Osteoblast (primary cell): Measurements from ENCODE around the gene FBXL19. TPM values are rescaled to one million over a fixed set of nuclear protein-coding genes. Genes with fewer than 3 reads are reported as not detected.

ENCODE experiments used
- DNase-seq: peaks from one replicate; pipeline ENCODE4 v3.0.0; 2011; ENCODE audit warnings: low spot score, mixed read lengths; ENCODE audit not compliant: insufficient read length; ENCODE audit errors: missing footprints
- H2AFZ ChIP-seq: 2 replicates; pipeline ENCODE4 v1.6.0; 2011; ENCODE audit warnings: mild to moderate bottlenecking, low read length
- H3K27ac ChIP-seq: 2 replicates; pipeline ENCODE4 v1.5.1; 2011; ENCODE audit warnings: mild to moderate bottlenecking, low read depth, low read length, moderate library complexity
- H3K27me3 ChIP-seq: 2 replicates; pipeline ENCODE4 v1.6.0; 2012; ENCODE audit warnings: mild to moderate bottlenecking, control low read depth, inconsistent platforms, low read length, moderate library complexity; ENCODE audit not compliant: insufficient read depth
- H3K36me3 ChIP-seq: 2 replicates; pipeline ENCODE4 v1.5.1; 2011; ENCODE audit warnings: mild to moderate bottlenecking, low read length, control low read depth, moderate library complexity; ENCODE audit not compliant: insufficient read depth
- H3K4me1 ChIP-seq: 2 replicates; pipeline ENCODE4 v1.5.1; 2011; ENCODE audit warnings: mild to moderate bottlenecking, low read length, control low read depth, moderate library complexity; ENCODE audit not compliant: insufficient read depth
- H3K4me2 ChIP-seq: 2 replicates; pipeline ENCODE4 v1.6.0; 2011; ENCODE audit warnings: mild to moderate bottlenecking, low read length; ENCODE audit not compliant: insufficient read depth
- H3K4me3 ChIP-seq: fragments of 200-600 bp; sonication (generic); 3 replicates; pipeline ENCODE4 v1.5.1; 2012; ENCODE audit warnings: mild to moderate bottlenecking, low read length, inconsistent platforms; ENCODE audit not compliant: insufficient read depth
- H3K79me2 ChIP-seq: 2 replicates; pipeline ENCODE4 v1.6.0; 2012; ENCODE audit warnings: mild to moderate bottlenecking, low read length, control low read depth, inconsistent platforms; ENCODE audit not compliant: insufficient read depth
- H3K9me3 ChIP-seq: 2 replicates; pipeline ENCODE4 v1.5.1; 2011; ENCODE audit warnings: low read depth, low read length, control low read depth
- H4K20me1 ChIP-seq: 2 replicates; pipeline ENCODE4 v1.6.0; 2012; ENCODE audit warnings: mild to moderate bottlenecking, low read length, control low read depth; ENCODE audit not compliant: insufficient read depth
- CTCF ChIP-seq: IDR thresholded peaks from 2 replicates; pipeline ENCODE4 v1.5.1; 2011; ENCODE audit warnings: mild to moderate bottlenecking, low read depth, low read length, moderate library complexity; ENCODE audit errors: extremely low read depth
- small RNA-seq: library from RNA; depleted of rRNA; stranded (forward); fragments of <200 nt; gene quantifications from one replicate; pipeline ENCODE3, GENCODE V24; 2012
- total RNA-seq: library from RNA; depleted of rRNA; stranded (reverse); fragments of >200 nt; gene quantifications from 2 replicates; pipeline ENCODE4 v1.2.3, GENCODE V29; 2012

The FBXL19 gene
- total RNA-seq, 1 donor: 14.5 TPM

GRCh38 chr16:30996324-30996984 lies 73.1 kb downstream of the FBXL19 start:
- Histone ChIP-seq H2AFZ (peak overlapping the region; percentile 92), H3K9me3 (no peaks in the 10 kb centered on the region), H4K20me1 (no peaks in the 10 kb centered on the region), H3K4me3 (peak overlapping the region; percentile 78), H3K36me3 (no peaks in the 10 kb centered on the region), H3K4me1 (peaks cover 26% of the 10 kb centered on the region), H3K79me2 (no peaks in the 10 kb centered on the region), H3K27me3 (no peaks in the 10 kb centered on the region), H3K27ac (peak overlapping the region; percentile 63), H3K4me2 (peak overlapping the region; percentile 97)
- TF ChIP-seq CTCF: no peak
- peak; percentile 79 for DNase-seq

DNA sequence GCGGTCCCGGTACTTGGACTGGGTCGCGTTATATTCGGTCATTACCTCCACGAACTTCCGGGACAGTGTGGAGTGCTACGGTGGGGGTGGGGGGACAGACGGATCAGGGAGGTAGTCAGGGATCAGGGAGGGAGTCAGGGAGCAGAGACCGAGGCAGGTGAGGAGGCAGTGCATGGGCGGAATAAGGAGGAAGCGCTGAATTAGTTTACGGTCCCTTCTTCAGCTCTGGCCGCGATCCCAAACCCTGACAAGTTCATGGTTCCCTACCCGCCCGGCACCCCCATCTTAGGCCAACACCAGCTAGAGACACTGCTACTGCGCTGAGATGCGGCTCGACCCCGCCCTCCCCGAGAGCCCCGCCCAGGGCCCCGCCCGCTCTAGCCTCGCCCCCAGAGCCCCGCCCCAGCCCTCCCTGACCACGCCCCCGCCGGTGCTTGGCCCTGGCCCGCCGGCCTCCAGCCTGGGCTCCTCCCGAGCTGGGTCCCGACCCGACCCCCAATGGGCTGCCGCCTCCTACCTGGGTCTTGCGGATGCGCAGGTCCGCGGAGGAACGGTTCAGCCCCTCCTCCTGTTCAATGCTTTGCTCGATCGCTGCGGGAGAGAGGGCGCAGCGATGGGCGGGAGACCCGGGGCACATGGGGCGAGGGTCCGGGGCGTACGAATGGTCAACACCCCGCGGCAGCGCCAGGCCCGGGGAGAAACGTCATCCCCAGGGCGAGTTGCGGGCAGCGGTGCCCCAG lies 73.8 kb downstream of the FBXL19 start:
- Histone ChIP-seq H2AFZ (peak overlapping the region; percentile 92), H3K4me1 (peaks cover 26% of the 10 kb centered on the region), H4K20me1 (no peaks in the 10 kb centered on the region), H3K36me3 (no peaks in the 10 kb centered on the region), H3K9me3 (no peaks in the 10 kb centered on the region), H3K4me2 (peak overlapping the region; percentile 97), H3K79me2 (no peaks in the 10 kb centered on the region), H3K27me3 (no peaks in the 10 kb centered on the region), H3K27ac (peak overlapping the region; percentile 89), H3K4me3 (peak overlapping the region; percentile 78)
- DNase-seq: peak; percentile 98
- no peak for TF ChIP-seq CTCF

DNA sequence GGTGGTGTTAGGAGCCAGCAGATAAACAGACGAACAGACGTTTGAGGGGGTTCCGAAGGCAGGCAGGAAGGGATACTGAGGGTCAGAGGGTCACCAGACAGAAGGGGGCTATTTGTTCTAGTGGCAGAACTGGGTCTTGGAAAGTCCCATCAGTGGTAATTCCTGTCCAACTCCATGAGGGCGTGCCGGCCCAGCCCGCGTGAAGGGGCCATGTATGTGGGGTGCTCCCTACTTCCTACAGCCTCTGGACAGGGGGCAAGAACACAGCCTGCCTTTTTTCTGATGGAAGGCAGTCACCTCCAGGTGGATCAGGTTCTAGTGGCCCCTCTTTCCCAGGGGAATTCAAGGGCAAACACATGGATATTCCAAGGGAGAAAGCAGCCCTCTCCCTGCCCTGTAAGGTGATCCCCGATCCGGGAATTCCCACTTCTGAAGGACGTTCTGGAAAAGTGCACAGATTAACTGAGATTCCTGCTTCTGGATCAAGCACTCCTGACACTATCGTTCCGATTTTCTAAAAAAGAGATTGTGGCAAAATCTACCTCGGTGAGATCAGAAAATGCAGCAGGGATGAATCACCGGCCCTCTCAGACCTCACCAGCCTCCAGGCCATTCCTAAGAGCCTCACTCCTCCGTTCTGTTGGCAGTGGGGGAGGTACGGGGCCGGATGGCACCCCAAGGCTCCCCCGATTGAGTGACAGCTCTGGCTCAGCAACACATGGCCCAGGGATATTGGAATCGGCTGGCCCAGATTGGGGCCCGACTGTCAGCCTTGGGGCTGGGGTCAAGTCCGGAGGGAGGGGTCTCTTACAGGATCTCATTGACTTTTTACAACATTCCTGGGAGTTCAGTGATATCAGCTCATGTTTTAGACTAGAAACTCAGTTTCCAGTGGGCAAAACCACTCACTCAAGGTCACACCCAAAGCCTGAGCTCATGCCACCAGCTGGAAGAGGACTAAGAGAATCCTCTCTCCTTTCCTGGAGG lies 74.6 kb downstream of the FBXL19 start:
- no peak for TF ChIP-seq CTCF
- Histone ChIP-seq H2AFZ (peak overlapping the region; percentile 80), H4K20me1 (no peaks in the 10 kb centered on the region), H3K79me2 (no peaks in the 10 kb centered on the region), H3K4me1 (peaks cover 26% of the 10 kb centered on the region), H3K27ac (peak overlapping the region; percentile 89), H3K36me3 (no peaks in the 10 kb centered on the region), H3K27me3 (no peaks in the 10 kb centered on the region), H3K4me2 (peak overlapping the region; percentile 97), H3K9me3 (no peaks in the 10 kb centered on the region), H3K4me3 (peak overlapping the region; percentile 78)
- DNase-seq: peak; percentile 99

Small RNA genes within 50 kb of the gene (small RNA-seq; reads per million reads assigned to genes)
- gene AC135048.1: not detected
- not detected for gene MIR4519
- not detected for gene MIR762

Other genes with a start within 250 kb of the FBXL19 start
- 16.3 and 19.2 TPM in 2 replicates for gene SRCAP, start 224.4 kb upstream of the FBXL19 start, total RNA-seq
- 20.3 and 25.0 TPM in 2 replicates for gene PHKG2, start 175.1 kb upstream of the FBXL19 start, total RNA-seq
- 2.4 and 2.9 TPM in 2 replicates for gene CFAP119, start 161.5 kb upstream of the FBXL19 start, total RNA-seq
- 63.1 and 88.3 TPM in 2 replicates for gene RNF40, start 161.2 kb upstream of the FBXL19 start, total RNA-seq
- gene ZNF629, start 136.4 kb upstream of the FBXL19 start, total RNA-seq: 15.3 and 16.3 TPM in 2 replicates
- 33.3 and 36.2 TPM in 2 replicates for gene BCL7C, start 29.5 kb upstream of the FBXL19 start, total RNA-seq
- gene CTF1, start 27.0 kb upstream of the FBXL19 start, total RNA-seq: 2.9 and 3.3 TPM in 2 replicates
- gene ORAI3, start 25.5 kb downstream of the FBXL19 start, total RNA-seq: 63.3 and 66.0 TPM in 2 replicates
- gene SETD1A, start 34.2 kb downstream of the FBXL19 start, total RNA-seq: 2.2 and 2.9 TPM in 2 replicates
- gene HSD3B7, start 61.6 kb downstream of the FBXL19 start, total RNA-seq: 45.6 and 47.7 TPM in 2 replicates
- 0.72 and 2.9 TPM in 2 replicates for gene STX1B, start 87.1 kb downstream of the FBXL19 start, total RNA-seq
- gene STX4, start 110.0 kb downstream of the FBXL19 start, total RNA-seq: 26.8 and 30.6 TPM in 2 replicates
- gene ZNF668, start 150.7 kb downstream of the FBXL19 start, total RNA-seq: 14.4 and 14.5 TPM in 2 replicates
- 15.6 and 18.5 TPM in 2 replicates for gene ZNF646, start 150.8 kb downstream of the FBXL19 start, total RNA-seq
- gene PRSS53, start 165.4 kb downstream of the FBXL19 start, total RNA-seq: 2.7 and 2.9 TPM in 2 replicates
- gene VKORC1, start 171.2 kb downstream of the FBXL19 start, total RNA-seq: 132 and 147 TPM in 2 replicates
- gene BCKDK, start 184.8 kb downstream of the FBXL19 start, total RNA-seq: 25.9 and 30.0 TPM in 2 replicates
- 31.8 and 35.1 TPM in 2 replicates for gene KAT8, start 194.1 kb downstream of the FBXL19 start, total RNA-seq
- gene PRSS8, start 212.2 kb downstream of the FBXL19 start, total RNA-seq: not detected in 2 replicates
- 0.29 TPM in 1 of 2 replicates, not detected in the other for gene PRSS36, start 226.5 kb downstream of the FBXL19 start, total RNA-seq